SKM-1 treated with dmso at 0.1 percent for 144 hours (cell line): ENCODE measurements around the gene FERMT3.

Source experiments
- DNase-seq: peaks from one replicate; lab custom pipeline; 2025; ENCODE audit not compliant: unreplicated experiment; lab: John Stamatoyannopoulos, UW

The FERMT3 gene

DNA sequence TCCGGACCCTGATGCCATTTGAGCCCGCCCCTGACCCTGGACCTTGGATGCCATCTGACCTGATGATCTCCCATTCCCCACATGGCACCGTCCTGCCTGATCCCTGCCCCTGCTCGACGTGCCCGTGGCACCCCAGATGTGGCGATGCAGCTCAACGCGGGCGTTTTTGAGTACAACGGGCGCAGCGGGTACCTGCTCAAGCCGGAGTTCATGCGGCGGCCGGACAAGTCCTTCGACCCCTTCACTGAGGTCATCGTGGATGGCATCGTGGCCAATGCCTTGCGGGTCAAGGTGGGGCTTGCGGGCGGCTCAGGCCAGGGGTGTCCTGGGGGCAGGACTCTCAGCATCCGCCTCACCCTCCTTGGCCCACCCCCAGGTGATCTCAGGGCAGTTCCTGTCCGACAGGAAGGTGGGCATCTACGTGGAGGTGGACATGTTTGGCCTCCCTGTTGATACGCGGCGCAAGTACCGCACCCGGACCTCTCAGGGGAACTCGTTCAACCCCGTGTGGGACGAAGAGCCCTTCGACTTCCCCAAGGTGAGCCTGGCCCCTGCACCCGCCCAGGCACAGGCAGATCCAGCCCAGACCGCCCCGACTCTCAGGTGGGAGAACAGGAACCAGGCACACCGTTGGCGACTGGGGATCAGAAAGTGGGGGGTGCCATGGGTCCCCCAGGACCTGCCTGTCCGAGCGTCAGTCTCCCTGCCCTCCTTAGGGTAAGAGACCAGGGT is 55.9 kb downstream of the FERMT3 start:
- no peak for DNase-seq

DNA sequence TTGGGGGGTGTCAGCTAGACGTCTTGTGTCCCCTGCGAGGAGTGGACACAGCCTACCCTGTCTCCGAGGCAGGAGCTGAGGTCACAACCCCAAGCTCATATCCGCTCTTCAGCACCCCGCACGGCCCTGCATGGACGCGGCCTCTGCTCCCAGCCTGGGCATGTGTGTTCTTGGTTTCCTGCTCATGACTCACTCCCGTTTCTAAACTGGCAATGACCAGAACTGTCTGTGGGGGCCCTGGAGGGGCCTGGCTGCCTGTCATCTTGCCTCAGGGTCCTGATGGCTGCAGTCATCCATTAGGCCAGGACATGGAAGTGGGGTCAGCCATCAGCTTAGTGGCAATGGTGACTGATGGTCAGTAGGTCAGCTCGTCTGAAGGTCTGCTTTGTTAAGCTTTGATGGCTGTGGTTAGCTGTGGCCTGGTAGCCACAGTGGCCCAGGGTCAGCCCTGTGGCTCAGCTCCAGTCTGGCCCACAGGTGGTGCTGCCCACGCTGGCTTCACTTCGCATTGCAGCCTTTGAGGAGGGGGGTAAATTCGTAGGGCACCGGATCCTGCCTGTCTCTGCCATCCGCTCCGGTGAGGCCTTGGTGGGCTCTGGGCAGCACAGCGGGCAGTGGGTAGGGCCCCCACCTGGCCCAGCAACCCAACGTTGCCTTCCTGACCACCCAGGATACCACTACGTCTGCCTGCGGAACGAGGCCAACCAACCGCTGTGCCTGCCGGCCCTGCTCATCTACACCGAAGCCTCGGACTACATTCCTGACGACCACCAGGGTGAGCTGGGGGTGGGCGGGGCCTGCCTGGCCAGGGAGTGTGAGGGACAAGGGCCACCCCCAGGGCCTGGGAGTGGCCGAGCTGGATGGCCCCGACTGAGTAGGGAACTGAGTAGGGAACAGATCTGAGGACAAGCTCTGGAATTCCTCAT is 56.8 kb downstream of the FERMT3 start:
- no peak for DNase-seq

DNA sequence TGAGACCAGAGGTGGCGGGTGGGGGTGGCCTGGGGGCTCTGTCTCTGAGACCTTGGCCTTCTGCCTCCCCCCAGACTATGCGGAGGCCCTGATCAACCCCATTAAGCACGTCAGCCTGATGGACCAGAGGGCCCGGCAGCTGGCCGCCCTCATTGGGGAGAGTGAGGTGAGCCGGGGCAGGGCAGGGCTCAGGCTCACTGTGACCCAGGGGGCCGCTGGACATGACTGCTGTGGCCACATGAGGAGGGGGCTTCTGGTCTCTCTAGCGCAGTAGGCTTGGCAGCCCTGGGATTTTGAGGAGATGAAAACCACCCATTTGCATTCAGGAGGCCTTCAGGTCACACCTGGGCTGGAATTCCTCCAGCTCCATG is 57.4 kb downstream of the FERMT3 start:
- no peak for DNase-seq

DNA sequence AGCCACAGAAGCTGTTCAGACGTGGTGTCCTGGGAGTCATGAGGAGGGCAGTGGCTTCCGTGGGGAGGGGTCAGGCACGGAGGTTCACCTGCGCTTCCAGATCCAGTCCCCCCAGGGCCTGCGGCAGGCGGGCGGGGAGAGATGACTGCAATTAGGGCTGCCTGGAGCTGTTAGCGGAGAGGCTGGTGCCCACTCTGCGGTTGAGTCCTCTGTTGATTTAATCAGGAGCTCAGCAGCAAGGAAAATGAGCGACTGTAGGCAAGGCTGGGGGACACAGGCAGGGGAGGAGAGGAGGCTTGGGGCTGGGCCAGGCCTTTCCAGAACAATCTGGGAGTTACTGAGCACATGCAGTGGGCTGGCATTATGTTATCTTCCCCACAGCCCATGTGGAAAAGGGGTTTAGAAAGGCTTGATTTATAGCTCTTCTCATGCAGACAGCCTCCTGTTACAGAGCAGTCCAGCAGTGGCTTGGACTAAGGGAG is 57.9 kb downstream of the FERMT3 start:
- no peak for DNase-seq

DNA sequence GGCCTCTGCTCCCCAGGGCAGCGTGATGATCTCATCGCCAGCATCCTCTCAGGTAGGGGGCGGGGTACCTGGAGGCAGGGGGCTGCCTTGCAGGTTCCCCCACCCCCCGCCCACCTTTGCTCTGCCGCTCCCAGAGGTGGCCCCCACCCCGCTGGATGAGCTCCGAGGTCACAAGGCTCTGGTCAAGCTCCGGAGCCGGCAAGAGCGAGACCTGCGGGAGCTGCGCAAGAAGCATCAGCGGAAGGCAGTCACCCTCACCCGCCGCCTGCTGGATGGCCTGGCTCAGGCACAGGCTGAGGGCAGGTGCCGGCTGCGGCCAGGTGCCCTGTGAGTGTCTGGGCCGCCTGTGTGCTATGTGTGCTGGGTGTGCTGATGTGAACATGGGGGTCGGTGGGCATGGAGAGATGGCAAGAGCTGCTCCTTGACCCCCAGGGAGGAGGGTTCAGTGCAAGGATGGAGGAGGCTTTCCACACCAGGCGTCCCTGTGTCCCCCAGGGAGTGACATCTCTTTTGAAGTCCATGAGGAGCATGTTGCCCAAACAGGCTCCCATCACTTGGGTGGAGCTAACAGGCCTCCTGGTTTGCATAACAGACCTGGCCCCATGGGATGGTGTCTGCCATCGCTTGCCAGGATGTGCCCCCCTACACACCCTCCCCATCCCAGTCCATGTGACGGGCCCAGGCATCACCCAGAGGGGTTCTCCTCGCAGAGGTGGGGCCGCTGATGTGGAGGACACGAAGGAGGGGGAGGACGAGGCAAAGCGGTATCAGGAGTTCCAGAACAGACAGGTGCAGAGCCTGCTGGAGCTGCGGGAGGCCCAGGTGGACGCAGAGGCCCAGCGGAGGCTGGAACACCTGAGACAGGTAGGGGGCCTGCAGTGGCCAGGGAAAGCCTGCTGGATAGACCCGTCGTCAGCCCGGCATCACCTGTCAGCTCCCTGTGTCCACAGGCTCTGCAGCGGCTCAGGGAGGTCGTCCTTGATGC is 58.9 kb downstream of the FERMT3 start:
- DNase-seq = no peak

DNA sequence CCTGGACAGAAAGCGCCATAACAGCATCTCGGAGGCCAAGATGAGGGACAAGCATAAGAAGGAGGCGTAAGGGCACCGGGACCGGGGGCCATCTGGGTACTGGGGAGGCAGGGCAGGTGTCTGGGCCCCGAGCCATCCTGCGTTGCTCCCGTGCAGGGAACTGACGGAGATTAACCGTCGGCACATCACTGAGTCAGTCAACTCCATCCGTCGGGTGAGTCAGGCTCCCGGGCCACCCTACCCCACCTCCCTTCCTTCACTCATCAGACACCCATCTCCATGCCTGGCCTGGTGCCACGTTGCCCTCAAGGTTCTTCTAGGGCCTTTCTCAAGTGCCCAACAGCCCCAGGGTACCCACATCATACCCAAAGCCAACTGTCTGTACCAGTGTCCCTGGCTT is 59.8 kb downstream of the FERMT3 start:
- no peak for DNase-seq

DNA sequence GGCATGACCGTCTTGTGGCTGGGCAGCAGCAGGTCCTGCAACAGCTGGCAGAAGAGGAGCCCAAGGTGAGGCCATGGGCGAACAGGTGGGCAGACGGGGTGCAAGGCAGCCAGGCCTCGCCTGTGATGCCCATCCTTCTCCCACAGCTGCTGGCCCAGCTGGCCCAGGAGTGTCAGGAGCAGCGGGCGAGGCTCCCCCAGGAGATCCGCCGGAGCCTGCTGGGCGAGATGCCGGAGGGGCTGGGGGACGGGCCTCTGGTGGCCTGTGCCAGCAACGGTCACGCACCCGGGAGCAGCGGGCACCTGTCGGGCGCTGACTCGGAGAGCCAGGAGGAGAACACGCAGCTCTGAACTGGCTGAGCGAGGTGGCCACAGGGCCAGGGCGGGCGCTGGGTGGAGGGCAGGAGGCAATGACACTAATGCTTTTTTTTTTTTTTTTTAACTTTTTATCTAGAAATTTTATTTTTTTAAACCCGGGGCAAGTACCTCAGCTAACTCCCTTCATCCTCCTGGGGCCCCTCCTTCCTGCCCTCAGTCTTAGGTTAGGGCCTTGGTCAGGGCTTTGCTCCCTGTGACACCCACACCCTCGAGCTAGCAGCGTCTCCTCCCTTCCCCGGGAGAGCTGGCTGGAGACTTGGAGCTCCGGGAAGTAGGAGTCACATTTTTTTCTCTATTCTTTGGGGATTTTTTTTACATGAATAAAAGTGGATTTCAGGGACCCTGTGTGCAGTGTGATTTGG is 60.9 kb downstream of the FERMT3 start:
- no peak for DNase-seq

DNA sequence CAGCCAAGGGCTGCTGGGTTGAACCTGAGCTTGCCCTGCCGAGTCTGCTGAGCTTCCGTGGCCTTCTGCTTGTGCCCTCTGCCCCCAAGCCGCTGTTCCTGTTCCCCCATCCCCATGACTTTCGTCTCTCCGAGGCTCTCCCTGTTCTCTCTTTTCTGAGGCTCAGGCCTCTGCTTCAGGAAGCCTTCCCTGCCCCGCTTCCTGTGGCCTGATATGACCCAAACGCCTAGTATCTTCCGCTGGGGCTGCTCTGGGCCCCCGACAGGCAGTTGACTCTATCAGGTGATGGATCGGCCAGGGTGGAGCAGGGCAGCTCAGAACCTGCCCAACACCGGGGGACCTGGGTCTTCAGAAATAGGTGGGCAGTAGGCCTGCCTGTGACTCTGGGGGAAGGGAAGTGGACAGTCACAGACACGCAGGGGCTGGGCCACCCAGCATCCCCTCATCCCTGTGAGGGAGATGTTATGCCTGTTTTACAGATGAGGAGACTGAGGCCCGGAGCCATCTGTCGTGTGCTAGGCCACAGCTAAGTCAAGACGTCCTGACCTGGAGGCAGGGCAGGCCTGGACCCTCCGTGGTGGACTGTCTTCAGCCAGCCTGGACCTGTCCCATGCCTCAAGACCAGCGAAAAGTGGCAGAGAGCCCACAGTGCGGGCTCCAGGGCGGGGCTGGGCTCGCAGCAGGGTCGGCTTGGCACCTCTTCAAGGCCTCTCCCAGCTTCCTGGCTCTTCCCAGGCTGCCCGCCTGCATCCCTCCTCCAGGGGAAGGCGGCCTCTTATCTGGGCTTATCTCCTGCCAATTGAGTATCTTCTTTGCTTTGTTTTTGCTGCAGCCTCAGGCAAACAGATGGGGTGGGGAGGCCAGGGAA is 61.7 kb downstream of the FERMT3 start:
- DNase-seq = no peak

DNA sequence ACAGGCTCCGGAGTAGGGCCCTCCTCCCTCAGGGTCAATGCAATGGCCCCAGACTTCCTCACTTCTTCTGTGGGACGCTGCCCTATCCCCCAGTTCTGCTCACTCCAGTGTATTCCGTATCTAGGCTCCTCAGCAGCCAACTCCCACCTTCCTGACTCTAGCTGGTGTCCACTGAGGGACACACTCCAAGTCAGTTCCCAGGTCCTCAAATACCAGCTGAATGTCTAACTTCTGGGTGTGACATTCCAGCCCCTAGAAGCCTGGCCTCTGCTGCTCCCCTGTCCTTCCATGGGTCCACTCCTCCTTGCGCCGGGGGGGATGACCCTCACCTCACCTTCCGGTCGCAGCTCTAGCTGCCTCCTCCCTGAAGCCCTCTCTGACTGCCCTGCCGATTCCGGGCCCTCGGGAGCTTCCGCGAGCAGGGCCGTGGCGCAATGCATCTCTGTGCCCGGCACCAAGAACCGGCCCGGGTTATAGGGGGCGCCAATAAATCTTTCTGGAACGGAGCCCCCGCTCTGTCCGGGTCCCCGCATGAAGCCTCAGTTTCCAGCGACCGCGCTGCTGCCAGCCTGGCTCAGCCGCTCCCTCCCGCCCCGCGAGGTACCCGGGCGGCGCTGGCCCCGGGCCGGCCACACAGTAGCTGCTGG is 62.5 kb downstream of the FERMT3 start:
- DNase-seq = peak; percentile 72

DNA sequence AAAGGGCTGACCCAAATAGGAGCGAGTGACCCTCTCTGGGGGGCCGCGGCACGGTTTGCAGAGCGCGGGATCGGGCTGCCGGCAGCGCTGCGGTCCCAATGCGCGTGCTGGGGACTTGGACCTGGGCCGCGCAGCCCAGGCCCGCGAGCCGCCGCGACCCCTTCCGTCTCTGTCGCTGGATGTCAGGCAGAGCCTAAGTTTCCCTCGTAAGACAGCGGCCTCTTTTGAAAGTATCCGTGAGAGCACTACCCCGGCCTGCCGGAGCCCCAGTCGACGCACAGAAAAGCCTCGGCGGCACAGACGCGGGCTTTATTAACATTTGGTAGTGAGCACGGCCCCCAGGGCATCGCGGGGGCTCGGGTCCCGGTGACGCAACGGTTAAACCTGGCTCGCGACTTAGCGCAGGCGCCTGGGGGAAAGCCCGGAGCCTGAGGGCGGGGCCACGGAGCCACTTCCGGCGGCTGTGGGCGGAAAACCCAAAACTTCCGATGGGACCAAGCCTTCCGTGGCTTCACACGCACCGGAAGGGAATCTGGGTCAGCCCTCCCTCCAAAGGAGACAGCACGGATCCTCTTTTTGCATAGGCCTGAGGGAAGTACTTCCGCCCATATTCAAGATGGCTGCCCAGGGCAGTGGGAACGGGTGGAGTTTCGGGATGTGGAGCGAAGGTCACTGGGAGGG is 63.2 kb downstream of the FERMT3 start:
- DNase-seq = peak; percentile 99
